NCI-H1417 (cell line): ENCODE results near the gene SLC35E3.

ENCODE experiments used
- DNase-seq, 3 experiments: peaks; one replicate each; lab custom pipeline; 2025; lab: John Stamatoyannopoulos, UW

Gene SLC35E3

DNA sequence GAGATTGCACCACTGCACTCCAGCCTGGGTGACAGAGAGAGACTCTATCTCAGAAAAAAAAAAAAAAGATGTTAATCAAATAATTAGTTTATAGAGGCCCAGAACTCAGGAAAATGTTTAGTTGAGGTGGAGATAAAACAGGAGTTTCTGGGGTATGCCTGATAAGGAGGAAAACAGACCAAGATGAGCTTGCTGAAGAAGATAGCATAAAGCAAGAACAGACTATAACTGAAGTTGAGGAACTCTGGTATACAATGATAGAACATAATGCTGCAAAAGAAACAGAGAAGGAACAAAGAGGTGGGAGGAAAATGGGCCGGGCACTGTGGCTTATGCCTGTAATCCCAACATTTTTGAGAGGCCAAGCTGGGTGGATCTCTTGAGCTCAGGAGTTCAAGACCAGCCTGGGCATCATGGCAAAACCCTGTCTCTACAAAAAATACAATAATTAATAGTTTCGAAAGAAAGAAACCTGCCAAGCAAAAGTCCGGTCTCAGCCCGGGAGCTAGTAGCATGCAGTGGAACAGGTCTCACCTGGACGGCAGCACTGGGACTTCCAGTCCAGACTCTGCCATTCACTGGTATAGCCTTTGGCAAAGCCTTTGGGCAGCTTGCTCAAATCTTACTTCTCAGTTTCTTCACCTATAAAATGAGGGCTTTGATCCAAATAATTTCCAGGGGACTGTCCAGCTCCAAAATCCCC, 25.4 kb downstream of the SLC35E3 start:
- no peak for DNase-seq

- no peak for DNase-seq
Measured at GRCh38 chr12:68772714-68773113, 26.7 kb downstream of the SLC35E3 start.

DNA sequence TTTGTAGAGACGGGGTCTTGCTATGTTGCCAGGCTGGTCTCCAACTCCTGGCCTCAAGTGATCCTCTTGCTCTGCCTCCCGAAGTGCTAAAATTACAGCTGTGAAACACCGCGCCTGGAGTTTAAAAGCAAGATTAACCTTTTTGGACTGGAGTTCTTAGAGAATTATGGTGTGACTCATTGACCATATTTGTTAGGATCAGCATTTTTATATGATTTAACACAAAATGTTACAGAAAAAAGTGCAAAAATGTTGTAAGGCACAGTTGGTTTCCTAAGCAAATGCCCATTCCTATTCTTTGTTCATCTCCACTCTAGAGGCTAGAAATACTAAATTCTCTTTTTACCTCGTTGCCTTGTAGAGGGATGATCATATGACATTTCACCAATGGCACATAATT, 27.6 kb downstream of the SLC35E3 start:
- DNase-seq, result no peak

DNA sequence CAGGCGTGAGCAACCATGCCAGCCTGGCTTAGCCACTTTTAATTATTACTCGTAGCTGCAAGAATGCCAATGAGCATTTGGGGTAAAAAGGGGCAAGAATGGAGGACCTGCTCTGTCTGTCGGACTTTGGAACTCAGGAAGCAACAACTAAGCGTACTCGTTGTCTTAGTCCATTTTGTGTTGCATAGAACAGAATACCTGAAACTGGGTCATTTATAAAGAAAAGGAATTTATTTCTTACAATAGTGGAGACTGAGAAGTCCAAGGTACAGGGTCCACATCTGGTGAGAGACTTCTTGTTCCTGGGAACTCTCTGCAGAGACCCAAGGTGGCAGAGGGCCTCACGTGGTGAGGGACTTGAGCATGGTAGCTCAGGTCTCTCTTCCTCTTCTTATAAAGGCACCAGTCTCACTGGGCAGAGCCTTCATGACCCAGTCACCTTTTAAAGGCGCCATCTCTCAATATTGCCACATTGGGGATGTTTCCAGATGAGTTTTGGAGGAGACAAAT, 29.2 kb downstream of the SLC35E3 start:
- no peak for DNase-seq

DNA sequence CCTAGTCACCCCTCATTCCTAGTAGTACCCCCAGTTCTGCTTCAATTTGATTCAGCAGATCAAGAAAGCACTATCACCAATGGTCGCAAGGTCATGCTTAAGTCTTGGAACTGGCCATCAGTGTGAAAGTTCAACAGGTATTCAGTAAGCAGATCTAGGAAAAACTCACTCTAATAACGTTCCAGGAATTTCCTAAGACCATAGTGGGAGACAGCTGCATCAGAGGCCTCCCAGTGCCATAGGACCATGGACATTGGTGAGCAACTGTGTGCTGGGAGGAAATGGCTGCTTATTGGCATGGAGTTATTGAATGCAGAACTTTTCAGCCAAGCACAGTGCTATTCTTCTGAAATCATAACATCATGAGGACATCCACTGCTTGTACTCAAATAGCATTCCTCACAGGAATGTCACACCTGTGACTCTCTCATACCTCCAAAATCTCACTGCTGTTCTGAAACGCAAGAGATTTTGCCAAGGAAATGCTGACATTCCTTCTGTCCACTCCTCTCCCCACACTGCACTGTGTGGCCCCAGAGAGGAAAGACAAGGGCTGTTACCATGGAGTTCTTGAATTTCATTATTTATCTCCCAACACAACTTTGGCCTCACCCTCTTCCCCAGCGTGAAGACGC, 31.1 kb downstream of the SLC35E3 start:
- DNase-seq, result no peak

DNA sequence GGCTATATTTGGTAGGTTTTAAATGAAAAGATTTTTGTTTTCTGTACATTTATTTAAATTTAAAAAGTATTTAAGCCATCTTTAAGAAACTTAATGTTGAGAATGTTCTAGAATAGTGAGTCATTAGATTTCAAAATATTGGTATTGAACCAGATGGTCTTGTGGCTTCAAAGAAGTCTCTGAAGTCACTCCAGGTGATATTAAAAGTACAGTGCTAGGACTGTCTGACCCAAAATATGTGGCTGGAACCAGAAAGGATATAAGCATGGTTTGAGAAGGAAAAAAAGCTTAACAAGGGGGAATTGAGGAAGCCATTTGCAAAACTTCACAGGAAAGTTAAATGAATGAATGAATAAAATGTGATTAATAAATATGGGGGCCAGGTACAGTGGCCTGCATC, 33.3 kb downstream of the SLC35E3 start:
- no peak for DNase-seq

GRCh38 chr12:68780731-68781130, 34.8 kb downstream of the SLC35E3 start:
- no peak for DNase-seq

- no peak for DNase-seq
Measured at GRCh38 chr12:68781728-68782127, 35.8 kb downstream of the SLC35E3 start.

DNA sequence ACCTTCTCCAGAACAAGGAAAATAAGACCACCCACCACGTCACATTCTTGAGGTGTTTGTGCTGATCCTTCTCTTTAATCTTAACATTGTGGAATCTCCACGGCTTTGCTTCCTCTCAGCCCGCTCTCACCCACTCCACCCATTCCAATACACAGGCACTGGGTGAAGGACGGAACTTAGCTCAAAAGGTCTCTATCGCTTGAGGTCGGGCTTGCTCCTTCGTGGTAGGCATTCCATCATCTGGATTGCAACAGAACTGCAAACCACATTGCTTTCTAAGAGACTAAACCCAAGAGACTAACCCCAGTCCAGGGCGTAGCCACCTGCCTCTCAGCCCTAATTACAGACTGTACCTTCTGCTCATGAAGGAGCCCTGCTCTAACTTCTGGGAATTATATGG, 38.0 kb downstream of the SLC35E3 start:
- DNase-seq, result no peak

GRCh38 chr12:68785358-68785757, 39.4 kb downstream of the SLC35E3 start:
- DNase-seq, result no peak

DNA sequence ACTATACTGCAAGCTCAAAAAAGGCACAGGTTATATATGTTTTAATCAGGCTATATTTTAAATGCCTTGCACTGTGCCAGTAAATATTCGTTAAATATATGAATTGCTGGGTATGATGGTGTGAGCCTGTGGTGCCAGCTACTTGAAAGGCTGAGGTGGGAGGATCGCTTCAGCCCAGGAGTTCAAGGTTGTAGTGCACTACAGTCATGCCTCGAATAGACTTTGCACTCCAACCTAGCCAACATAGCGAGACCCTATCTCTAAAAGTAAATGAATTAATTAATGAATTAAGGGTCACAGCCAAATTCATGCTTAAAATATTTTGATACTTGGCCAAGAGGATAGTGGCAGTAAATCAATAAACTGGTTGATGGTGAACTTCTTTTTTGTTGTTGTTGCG, 39.8 kb downstream of the SLC35E3 start:
- DNase-seq, result no peak

GRCh38 chr12:68786929-68787328, 41.0 kb downstream of the SLC35E3 start:
- DNase-seq, result no peak

- no peak for DNase-seq
Measured at GRCh38 chr12:68788554-68789143, 42.7 kb downstream of the SLC35E3 start.

DNA sequence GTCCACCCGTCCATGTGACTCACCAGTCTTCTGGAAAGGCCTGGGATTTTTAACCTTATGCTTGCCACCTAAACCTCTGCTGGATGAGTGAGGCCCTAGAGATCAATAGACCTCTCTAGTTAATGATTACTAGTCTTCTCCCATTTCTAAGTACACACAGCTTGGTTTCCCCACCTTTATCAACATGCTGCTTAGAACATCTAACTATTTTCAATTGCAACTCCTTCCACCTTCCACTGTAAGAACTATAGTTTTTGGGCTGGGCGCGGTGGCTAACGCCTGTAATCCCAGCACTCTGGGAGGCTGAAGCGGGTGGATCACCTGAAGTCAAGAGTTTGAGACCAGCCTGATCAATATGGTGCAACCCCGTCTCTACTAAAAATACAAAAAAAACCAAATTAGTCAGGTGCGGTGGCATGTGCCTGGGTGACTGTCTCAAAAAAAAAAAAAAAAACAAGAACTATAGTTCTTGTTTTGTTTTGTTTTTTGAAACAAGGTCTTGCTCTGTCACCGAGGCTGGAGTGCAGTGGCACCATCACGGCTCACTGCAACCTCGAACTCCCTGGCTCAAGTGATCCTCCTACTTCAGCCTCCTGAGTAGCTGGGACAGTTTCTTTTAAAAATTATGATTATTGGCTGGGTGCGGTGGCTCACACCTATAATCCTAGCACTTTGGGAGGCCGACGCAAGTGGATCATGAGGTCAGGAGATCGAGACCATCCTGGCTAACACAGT, 43.3 kb downstream of the SLC35E3 start:
- DNase-seq, result no peak

DNA sequence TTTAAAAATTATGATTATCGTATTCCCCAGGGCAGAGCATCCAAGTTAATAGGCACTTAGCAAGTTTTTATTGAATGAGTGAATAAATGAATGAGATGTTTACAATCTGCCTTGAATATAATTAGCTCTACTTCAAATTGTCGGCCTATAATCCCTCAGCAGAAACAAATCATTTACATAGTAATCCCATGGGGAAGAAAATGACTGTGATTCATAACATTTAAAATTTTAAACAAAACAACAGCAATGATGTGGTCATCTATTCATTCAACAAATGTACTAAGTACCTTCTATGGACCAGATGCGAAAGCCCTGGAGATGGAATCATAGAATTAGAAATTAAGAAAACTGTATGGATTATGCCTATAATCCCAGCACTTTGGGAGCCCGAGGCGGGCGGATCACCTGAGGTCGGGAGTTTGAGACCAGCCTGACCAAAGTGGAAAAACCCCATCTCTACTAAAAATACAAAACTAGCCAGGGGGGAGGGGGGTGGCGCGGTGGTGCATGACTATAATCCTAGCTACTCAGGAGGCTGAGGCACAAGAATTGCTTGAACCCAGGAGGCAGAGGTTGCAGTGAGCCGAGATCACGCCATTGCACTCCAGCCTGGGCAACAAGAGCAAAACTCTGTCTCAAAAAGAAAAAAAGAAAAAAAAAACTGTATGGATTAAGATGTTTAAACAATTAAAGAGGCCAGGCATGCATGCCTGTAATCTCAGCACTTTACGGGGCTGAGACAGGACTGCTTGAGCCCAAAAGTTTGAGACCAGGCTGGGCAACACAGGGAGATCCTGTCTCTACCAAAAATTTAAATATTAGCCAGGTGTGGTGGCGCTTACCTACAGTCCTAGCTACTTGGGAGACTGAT, 44.3 kb downstream of the SLC35E3 start:
- DNase-seq, result no peak

DNA sequence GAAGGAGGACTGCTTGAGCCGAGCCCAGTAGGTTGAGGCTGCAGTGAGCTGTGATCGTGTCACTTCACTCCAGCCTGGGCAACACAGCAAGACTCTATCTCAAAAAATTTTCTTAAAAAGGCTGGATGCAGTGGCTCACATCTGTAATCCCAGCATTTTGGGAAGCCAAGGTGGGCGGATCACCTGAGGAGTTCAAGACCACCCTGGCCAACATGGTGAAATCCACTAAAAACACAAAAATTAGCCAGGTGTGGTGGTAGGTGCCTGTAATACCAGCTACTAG, 44.9 kb downstream of the SLC35E3 start:
- DNase-seq, result no peak

DNA sequence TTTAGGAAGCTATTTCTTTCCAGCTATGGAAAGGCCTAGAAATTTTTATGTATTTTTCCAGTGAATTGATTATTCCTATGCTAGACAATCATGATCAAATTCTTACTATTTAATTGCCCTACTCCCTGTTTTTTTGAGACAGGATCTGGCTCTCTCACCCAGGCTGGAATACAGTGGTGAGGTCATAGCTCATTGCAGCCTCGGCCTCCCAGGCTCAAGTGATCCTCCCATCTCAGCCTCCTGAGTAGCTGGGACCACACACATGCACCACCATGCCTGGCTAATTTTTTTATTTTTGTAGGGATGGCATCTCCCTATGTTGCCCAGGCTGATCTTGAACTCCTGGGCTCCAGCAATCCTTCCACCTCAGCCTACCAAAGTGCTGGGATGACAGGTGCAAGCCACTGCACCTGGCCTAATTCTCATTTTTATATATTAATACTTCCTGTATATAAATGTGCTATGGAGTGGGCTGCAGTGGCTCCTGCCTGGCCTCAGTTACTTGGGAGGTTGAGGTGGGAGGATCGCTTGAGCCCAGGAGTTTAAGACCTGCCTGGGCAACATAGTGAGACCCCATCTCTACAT, 46.0 kb downstream of the SLC35E3 start:
- no peak for DNase-seq

DNA sequence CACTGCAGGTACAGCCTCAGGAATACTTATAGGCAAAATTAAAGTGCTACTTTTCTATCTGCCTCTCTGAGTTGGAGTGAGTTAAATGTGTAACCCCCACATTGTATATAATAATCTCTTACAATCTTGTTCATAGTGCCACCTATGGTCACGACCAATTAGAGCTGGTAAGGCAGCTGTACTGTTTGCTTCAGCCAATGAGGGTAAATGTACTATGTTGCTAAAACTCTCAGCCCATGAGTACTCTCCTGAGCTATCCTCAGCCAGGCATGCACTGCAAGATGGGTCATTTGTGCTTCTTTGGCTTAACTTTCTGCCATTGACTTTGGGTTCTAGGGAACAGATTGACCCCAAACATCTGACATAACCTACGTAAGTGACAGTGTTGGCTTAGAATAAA, 47.0 kb downstream of the SLC35E3 start:
- peak; percentile 17 to 50 (median 30) for DNase-seq

GRCh38 chr12:68793436-68793835, 47.5 kb downstream of the SLC35E3 start:
- no peak for DNase-seq

DNA sequence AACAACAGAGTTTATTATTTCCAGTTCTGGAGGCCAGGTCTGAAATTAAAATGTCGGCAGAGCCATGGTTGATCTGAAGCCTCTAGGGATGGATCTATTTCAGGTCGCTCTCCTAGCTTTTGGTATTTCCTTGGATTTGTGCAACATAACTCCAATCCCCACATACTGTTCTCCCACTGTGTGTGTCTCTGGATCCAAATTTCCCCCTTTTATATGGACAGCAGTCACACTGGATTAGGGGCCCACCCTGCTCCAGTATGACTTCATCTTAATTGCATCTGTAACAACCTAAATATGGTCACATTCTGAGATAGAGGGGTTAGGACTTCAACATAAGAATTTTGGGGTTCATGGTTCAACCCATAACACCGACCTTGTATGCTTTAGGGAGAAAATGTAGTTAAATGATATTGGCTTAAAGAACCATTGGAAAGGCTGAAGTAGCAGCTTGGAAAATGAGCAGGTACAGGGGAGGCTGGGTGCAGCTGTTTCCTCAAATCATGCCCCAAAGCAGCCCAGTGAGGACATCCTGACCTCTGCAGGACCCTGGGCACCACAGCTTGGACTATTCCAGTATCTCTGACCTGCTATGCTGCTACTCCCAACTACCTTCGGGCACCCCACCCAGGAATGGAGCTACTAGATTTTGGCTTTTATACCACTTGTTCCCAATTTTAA, 48.1 kb downstream of the SLC35E3 start:
- DNase-seq, result no peak

DNA sequence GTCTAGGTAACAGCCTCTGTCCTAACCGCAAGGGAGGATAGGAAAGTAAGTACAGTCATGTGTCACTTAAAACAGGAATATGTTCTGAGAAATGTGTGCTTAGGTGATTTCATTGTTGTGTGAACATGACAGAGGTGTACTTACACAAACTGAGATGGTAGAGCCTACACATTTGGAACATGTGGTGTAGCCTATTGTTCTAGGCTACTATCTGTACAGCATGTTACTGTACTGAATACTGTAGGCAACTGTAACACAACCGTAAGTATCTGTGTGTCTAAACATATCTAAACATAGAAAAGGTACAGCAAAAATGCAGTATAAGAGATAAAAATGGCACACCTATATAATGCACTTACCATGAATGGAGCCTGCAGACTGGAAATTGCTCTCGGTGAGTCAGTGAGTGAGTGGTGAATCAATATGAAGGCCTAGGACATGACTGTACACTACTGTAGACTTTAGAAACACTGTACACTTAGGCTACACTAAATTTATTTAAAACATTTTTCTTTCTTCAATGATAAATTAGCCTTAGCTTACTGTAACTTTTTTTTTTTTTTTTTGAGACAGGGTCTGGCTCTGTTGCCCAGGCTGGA, 48.8 kb downstream of the SLC35E3 start:
- no peak for DNase-seq
